ENCODE results near the gene RPSA.
"Not testable (repeated sequence)": the region's sequence is repeated elsewhere in the genome, so short reads cannot be mapped to it uniquely, and the experiment has no call there.

RPSA gene

GRCh38 chr3:39406368-39407258 is at the start of gene RPSA:
Gene RPSA (plus strand): TSS chr3:39406720. CDS start chr3:39407654, 934 bp downstream.
- peak; percentile 98 for DNase-seq

GRCh38 chr3:39358333-39358732 is 48.2 kb upstream of the RPSA start:
- no peak for DNase-seq

GRCh38 chr3:39361252-39361927 is 45.1 kb upstream of the RPSA start:
- DNase-seq: no peak

- DNase-seq: no peak
These were observed 44.3 kb upstream of the RPSA start for GRCh38 chr3:39362192-39362591.

- DNase-seq: no peak
These were observed 43.7 kb upstream of the RPSA start for GRCh38 chr3:39362812-39363211.

- DNase-seq: not testable (repeated sequence)
These were observed 36.1 kb upstream of the RPSA start for GRCh38 chr3:39370450-39370849.

GRCh38 chr3:39372833-39373232 is 33.7 kb upstream of the RPSA start:
- no peak for DNase-seq

GRCh38 chr3:39376959-39377634 is 29.4 kb upstream of the RPSA start:
- no peak for DNase-seq

- DNase-seq: no peak
These were observed 28.4 kb upstream of the RPSA start for GRCh38 chr3:39378088-39378487.

GRCh38 chr3:39378957-39379777 is 27.4 kb upstream of the RPSA start:
- no peak for DNase-seq

- DNase-seq: no peak
These were observed 26.8 kb upstream of the RPSA start for GRCh38 chr3:39379778-39380155.

- DNase-seq: no peak
These were observed 25.1 kb upstream of the RPSA start for GRCh38 chr3:39381432-39381831.

GRCh38 chr3:39383045-39383880 is 23.3 kb upstream of the RPSA start, which contains the start of gene SLC25A38:
Gene SLC25A38 (plus strand): TSS chr3:39383370. CDS start chr3:39383725, 355 bp downstream.
- DNase-seq: no peak

GRCh38 chr3:39383881-39384664 is 22.4 kb upstream of the RPSA start:
- no peak for DNase-seq

- no peak for DNase-seq
These were observed 21.9 kb upstream of the RPSA start for GRCh38 chr3:39384665-39385000.

GRCh38 chr3:39385456-39386090 is 20.9 kb upstream of the RPSA start:
- DNase-seq: no peak

- no peak for DNase-seq
These were observed 20.2 kb upstream of the RPSA start for GRCh38 chr3:39386318-39386717.

- no peak for DNase-seq
These were observed 19.0 kb upstream of the RPSA start for GRCh38 chr3:39387411-39387975.

- no peak for DNase-seq
These were observed 18.4 kb upstream of the RPSA start for GRCh38 chr3:39388153-39388552.

GRCh38 chr3:39388741-39389248 is 17.7 kb upstream of the RPSA start:
- DNase-seq: no peak

Data from NCI-H82 (cell line).